Left forelimb (tissue), 1 donor: ENCODE data around the gene CREBL2.
"Not testable (repeated sequence)": the region's sequence is repeated elsewhere in the genome, so short reads cannot be mapped to it uniquely, and the experiment has no call there.

Source experiments
- DNase-seq: peaks from one replicate; pipeline ENCODE4 v3.0.0-alpha.2; 2018; ENCODE audit warnings: low spot score

CREBL2 gene, protein sequence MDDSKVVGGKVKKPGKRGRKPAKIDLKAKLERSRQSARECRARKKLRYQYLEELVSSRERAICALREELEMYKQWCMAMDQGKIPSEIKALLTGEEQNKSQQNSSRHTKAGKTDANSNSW

DNA sequence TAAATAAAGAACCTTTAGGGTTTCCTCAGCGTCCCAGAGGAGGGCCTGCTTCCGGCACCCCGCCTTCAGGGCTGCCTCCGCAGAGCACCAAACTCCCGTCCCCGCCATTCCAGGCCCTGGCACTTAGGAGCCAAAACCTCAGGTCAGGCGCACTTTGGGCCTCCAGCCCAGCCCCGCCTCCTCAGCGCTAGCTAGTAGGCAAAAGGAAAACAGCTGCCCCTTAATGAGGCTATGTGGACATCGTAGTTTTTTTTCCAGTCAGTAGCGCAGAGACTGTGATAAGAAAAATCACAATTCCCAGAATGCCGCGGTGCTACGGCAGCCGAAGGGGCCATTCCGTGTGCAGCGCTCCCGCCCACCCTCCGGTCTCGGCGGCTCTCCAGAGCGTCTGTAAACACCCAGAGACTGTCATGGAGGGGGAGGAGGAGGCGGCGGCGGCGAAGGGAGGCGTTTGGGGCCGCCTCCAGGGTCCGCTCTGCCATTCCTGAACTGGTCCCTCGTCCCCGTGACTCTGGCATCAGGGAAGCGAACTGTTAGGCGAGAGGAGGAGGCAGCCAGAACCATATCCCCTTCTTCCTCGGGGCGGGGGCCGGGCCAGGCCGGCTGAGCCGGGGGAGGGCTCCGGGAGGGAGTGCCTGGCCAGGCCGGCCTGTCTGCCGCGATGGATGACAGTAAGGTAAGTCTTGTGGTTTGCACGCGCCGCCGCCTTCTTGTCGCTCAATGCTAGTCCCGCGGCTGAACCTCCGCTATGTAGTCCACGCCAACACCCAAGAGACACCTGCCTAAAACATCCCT is at the start of gene CREBL2:
Gene CREBL2 (plus strand): TSS at position 365 of the 795 bp plus-strand sequence. CDS start 297 bp downstream, at position 662.
- DNase-seq: peak; percentile 94

- peak; percentile 75 for DNase-seq
Observed at GRCh38 chr12:12562016-12562483, 49.6 kb upstream of the CREBL2 start.

DNA sequence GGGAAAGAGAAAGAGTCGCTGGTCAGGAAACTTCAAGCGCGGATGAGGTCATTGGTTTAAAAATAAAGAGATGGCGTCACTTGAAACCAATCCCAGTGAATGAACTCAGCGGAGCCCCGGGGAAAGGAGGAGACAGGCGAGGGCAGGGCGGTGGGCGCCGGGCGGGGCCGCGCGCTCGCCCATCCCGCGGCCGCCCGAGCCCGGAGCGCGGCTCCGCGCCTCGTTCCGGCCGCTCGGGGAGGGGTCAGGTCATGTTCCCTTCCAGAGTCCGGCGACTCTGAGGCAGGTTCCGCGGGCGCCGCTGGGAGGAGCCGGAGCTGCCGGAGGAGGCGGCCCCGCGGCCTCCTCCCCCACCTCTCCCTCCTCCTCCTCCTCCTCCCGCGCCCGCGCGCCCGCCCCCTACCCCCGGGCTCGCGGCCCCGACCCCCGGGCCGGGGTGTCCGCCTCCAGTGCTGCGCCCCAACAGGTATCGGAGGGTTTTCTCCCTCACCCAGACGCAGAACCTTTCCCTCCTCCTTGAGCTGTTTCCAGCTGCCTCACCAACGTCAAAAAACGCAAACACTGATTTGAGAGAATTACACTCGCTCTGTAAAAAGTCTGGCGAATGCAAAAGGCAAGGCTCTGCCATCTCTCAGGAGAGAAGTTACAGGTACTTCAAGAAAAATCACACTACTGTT is 49.0 kb upstream of the CREBL2 start, which contains the start of gene DUSP16:
Gene DUSP16 (minus strand): TSS at position 279 of the 677 bp plus-strand sequence. CDS start 41,765 bp downstream, outside the sequence.
- DNase-seq: peak; percentile 93

GRCh38 chr12:12563290-12563928 is 48.3 kb upstream of the CREBL2 start:
- no peak for DNase-seq

- no peak for DNase-seq
Observed at GRCh38 chr12:12564911-12565310, 46.8 kb upstream of the CREBL2 start.

DNA sequence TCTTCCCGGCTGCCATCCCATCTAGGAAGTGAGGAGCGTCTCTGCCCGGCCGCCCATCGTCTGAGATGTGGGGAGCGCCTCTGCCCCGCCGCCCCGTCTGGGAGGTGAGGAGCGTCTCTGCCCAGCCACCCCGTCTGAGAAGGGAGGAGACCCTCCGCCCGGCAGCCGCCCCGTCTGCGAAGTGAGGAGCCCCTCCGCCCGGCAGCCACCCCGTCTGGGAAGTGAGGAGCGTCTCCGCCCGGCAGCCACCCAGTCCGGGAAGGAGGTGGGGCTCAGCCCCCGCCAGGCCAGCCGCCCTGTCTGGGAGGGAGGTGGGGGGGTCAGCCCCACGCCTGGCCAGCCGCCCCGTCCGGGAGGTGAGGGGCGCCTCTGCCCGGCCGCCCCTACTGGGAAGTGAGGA is 45.7 kb upstream of the CREBL2 start:
- DNase-seq: not testable (repeated sequence)

- DNase-seq: no peak
Observed at GRCh38 chr12:12572659-12573058, 39.0 kb upstream of the CREBL2 start.

DNA sequence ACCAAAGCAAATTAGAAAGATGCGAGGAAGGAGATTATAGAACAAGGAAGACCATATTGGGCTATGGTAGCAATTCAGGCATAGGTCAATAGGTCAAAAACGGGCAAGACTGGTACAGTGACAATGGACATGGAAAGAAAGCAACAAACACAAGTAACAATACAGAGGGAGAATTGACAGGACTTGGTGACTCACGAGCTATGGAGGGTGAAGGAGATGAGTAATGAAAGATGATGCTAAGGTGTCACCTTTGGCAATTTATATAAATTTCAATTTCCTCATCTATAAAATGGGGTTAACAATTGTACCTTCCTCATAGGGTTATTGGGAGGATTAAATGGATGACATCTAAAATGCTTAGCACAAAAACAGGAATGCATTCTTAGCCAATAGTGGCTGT is 33.9 kb upstream of the CREBL2 start:
- DNase-seq: no peak

DNA sequence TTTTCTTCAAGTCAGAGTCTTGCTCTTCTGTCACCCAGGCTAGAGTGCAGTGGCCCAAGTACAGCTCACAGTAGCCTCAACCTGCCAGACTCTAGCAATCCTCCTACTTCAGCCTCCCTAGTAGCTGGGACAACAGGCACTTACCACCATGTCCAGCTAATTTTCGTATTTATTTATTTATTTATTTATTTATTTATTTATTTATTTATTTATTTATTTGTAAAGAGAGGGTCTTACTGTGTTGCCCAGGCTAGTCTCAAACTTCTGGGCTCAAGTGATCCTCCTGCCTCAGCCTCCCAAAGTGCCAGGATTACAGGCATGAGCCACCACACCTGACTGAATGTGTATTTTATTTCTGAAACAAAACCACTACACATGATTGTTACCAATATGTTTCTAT is 31.0 kb upstream of the CREBL2 start:
- not testable (repeated sequence) for DNase-seq

- no peak for DNase-seq
Observed at GRCh38 chr12:12582193-12582881, 29.3 kb upstream of the CREBL2 start.

GRCh38 chr12:12582895-12583303 is 28.8 kb upstream of the CREBL2 start:
- DNase-seq: no peak

DNA sequence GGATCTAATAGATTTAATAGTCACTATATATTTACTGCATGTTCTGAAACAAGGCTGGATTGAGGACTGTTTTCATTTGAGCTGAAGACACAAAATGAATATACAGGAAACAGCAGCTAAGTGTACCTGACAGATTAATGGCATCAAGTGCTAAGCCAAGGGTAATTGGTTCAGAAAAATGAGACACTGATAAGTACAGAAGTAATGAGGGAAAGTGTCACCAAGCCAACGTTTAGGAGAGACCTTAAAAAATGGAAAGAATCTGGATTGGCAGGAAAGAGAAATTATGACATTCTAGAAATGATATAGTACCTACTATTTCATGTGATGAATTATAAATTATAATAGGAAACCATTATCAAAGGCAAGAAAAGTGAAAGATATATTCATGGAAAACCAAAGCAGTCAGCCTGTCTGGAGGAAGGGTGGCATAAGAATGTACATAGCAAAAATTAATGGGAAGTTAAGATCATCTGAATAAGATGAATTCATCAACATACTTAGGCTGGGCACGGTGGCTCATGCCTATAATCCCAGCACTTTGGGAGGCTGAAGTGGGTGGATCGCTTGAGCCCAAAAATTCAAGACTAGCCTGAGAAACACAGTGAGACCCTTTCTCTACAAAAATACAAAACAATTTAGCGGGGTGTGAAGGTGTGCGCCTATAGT is 28.0 kb upstream of the CREBL2 start:
- DNase-seq: no peak

DNA sequence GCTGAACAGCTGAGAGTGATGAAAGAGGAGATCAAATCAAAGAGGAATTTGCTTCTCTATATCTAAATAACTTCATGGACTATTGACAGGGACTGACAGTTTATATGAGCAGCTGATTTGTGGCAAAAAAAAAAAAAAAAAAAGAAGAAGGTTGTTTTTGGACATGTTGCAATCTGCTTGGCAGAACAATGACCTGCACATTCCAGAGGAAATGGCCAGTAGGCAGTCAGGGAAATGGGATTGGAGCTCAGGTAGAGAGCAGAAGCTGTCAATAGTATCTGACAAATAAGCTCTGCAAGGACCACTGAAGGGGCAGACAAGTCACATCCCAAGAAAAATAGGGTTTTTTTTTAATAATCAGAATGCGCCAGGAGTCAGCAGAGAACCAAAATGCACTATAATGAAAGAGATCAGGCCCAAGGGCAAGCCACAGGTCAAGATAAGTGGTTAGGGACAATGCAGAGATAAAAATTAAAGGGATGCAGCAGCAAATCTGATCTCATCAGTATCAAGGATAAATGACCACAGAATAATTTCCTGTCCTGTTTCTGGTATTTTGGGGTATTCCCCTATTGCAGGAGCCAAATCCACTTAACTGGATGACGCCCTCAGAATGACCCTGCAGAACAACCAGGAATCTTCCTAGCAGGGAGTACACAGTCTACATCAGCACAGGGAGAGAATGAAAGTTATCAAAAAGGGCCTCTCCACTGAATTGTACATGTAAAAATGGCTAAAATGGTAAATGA is 26.4 kb upstream of the CREBL2 start:
- no peak for DNase-seq

GRCh38 chr12:12586879-12587675 is 24.6 kb upstream of the CREBL2 start:
- no peak for DNase-seq

GRCh38 chr12:12587878-12588277 is 23.8 kb upstream of the CREBL2 start:
- no peak for DNase-seq

DNA sequence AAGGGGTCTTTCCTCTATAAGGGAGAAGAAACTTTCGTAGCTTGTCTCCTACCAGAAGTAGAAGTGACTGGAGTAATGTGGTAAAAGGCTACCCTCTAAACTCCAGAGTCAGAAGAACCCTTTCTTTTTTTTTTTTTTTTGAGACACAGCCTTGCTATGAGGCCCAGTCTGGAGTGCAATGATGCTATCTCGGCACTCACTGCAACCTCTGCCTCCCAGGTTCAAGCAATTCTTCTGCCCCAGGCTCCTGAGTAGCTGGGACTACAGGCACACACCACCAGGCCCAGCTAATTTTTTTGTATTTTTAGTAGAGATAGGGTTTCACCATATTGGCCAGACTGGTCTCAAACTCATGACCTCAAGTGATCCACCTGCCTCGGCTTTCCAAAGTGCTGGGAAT is 23.2 kb upstream of the CREBL2 start:
- not testable (repeated sequence) for DNase-seq

DNA sequence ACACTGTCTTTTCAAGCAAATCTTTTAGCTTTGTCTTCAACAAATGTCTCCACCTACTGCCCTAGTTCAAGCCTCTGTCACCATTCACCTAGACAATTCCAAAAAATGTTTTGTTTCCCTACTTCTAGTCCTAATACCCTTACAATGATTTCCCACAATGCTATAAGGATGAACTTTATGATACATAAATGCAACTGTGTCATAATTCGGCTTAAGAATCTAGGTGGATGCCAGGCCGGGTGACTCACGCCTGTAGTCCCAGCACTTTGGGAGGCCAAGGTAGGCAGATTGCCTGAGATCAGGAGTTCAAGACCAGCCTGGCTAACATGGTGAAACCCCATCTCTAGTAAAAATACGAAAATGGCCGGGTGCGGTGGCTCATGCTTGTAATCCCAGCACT is 20.7 kb upstream of the CREBL2 start:
- DNase-seq: no peak

- no peak for DNase-seq
Observed at GRCh38 chr12:12592930-12593329, 18.7 kb upstream of the CREBL2 start.

DNA sequence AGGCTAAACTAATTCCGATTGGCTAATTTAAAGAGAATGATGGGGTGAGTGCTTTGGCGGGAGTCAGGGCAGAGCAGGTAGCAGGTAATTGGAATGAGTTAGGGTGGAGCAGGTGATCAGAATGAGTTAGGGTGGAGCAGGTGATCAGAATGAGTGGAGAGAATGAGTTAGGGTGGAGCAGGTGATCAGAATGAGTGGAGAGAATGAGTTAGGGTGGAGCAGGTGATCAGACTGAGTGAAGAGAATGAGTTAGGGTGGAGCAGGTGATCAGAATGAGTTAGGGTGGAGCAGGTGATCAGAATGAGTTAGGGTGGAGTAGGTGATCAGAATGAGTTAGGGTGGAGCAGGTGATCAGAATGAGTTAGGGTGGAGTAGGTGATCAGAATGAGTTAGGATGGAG is 15.7 kb upstream of the CREBL2 start:
- DNase-seq: not testable (repeated sequence)

- DNase-seq: not testable (repeated sequence)
Observed at GRCh38 chr12:12596598-12596997, 15.1 kb upstream of the CREBL2 start.
